Omental fat pad (tissue), 4 donors: Measurements from ENCODE around the gene QSER1. TPM values are rescaled to one million over a fixed set of nuclear protein-coding genes. Genes with fewer than 3 reads are reported as not detected.

ENCODE experiments used
- ATAC-seq: fragments of 150-250 bp; one replicate; pipeline ENCODE4 v1.9.1; 2016; ENCODE audit warnings: mild to moderate bottlenecking, moderate library complexity; ENCODE audit not compliant: low FRiP score
- DNase-seq: peaks from one replicate; pipeline ENCODE4 v3.0.0-alpha.2; 2019; ENCODE audit warnings: low spot score
- total RNA-seq, 4 donors: library from RNA; depleted of rRNA; stranded (reverse); fragments of >200 nt; gene quantifications; one replicate each; pipeline ENCODE4 v1.1.0, GENCODE V29; 2016
- TF ChIP-seq, protein P1 (sequence below), 3 donors: fragments of 450-650 bp; IDR thresholded peaks; one replicate each; pipeline ENCODE4 v1.5.1; 2016 to 2017; ENCODE audit warnings: antibody characterized with exemption in 3 of 3, mild to moderate bottlenecking in 3 of 3, moderate library complexity in 2 of 3

QSER1 gene
- total RNA-seq, 4 donors from 2014 or later = 22.6 to 34.2 (median 25.9) TPM

DNA sequence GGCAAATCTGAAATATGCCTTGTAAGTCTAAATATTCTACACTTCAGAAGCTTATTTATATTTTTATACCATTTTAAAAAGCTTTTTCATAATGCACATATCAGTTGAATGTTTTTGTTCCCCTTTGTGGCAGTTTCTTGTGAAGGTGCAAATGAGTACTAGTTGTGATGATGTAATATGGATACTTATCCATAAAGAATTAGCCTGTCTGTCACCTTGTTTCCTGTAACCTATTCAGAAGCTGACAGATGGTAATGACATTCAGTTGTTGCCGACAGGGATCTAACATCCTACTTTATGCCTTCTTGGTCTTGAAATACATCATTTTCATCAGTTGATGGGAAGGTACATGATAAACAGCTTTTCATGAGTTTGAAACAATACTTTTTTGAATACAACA is 2.9 kb downstream of the QSER1 start:
- ATAC-seq = no peak
- TF ChIP-seq, protein P1, sequence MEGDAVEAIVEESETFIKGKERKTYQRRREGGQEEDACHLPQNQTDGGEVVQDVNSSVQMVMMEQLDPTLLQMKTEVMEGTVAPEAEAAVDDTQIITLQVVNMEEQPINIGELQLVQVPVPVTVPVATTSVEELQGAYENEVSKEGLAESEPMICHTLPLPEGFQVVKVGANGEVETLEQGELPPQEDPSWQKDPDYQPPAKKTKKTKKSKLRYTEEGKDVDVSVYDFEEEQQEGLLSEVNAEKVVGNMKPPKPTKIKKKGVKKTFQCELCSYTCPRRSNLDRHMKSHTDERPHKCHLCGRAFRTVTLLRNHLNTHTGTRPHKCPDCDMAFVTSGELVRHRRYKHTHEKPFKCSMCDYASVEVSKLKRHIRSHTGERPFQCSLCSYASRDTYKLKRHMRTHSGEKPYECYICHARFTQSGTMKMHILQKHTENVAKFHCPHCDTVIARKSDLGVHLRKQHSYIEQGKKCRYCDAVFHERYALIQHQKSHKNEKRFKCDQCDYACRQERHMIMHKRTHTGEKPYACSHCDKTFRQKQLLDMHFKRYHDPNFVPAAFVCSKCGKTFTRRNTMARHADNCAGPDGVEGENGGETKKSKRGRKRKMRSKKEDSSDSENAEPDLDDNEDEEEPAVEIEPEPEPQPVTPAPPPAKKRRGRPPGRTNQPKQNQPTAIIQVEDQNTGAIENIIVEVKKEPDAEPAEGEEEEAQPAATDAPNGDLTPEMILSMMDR (IDR thresholded peaks at IDR 0.05) = no peak
- no peak for DNase-seq

GRCh38 chr11:32897103-32897502 is 4.5 kb downstream of the QSER1 start:
- TF ChIP-seq, protein P1 (IDR thresholded peaks at IDR 0.05) = no peak
- DNase-seq = no peak
- no peak for ATAC-seq

GRCh38 chr11:32899438-32899837 is 6.8 kb downstream of the QSER1 start:
- no peak for ATAC-seq
- TF ChIP-seq, protein P1 (IDR thresholded peaks at IDR 0.05) = no peak
- DNase-seq = no peak

- ATAC-seq = no peak
- TF ChIP-seq, protein P1 (IDR thresholded peaks at IDR 0.05) = no peak
- no peak for DNase-seq
Measured at GRCh38 chr11:32902089-32902665, 9.6 kb downstream of the QSER1 start.

- ATAC-seq (no peak), DNase-seq (no peak)
- TF ChIP-seq, protein P1 (IDR thresholded peaks at IDR 0.05) = no peak
Measured at GRCh38 chr11:32905028-32905667, 12.5 kb downstream of the QSER1 start.

DNA sequence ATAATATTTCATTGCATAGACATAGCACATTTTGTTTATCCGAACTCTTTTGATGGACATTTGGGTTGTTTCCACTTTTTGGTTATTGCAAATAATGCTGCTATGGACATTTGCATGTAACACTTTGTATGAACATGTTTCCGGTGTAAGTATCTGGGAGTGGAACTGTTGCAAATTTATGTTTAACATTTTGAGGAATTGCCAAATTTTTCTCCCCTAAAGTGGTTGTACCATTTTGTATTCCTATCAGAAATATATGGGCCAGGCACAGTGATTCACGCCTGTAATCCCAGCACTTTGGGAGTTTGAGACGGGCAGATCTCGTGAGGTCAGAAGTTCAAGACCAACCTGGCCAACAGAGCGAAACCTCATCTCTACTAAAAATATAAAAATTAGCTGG is 16.0 kb downstream of the QSER1 start:
- no peak for DNase-seq
- ATAC-seq = no peak
- TF ChIP-seq, protein P1 (IDR thresholded peaks at IDR 0.05) = no peak

- TF ChIP-seq, protein P1 (IDR thresholded peaks at IDR 0.05) = no peak
- no peak for DNase-seq
- ATAC-seq = no peak
Measured at GRCh38 chr11:32911413-32911812, 18.8 kb downstream of the QSER1 start.
